Skeletal muscle cell (primary cell): ENCODE data around the gene CLDN20.
"Not testable (repeated sequence)": the region's sequence is repeated elsewhere in the genome, so short reads cannot be mapped to it uniquely, and the experiment has no call there.

ENCODE experiments used
- DNase-seq: peaks from one replicate; pipeline ENCODE4 v3.0.0-alpha.2; 2010; ENCODE audit warnings: low read depth
- H3K4me3 ChIP-seq: 2 replicates; pipeline ENCODE4 v1.5.1; 2011; ENCODE audit warnings: low read depth, mild to moderate bottlenecking, control low read depth, low read length, moderate library complexity

CLDN20 gene

GRCh38 chr6:155297669-155298068 is 33.9 kb downstream of the CLDN20 start:
- H3K4me3 ChIP-seq = no peak overlapping the region
- DNase-seq = no peak

- no peak overlapping the region for H3K4me3 ChIP-seq
- peak; percentile 21 for DNase-seq
Measured at GRCh38 chr6:155301867-155302266, 38.1 kb downstream of the CLDN20 start.

GRCh38 chr6:155303361-155303870 is 39.6 kb downstream of the CLDN20 start:
- H3K4me3 ChIP-seq = no peak overlapping the region
- no peak for DNase-seq

GRCh38 chr6:155306958-155307357 is 43.1 kb downstream of the CLDN20 start:
- DNase-seq = no peak
- no peak overlapping the region for H3K4me3 ChIP-seq

- DNase-seq = no peak
Measured at GRCh38 chr6:155309150-155309549, 45.3 kb downstream of the CLDN20 start.

GRCh38 chr6:155310596-155310995 is 46.8 kb downstream of the CLDN20 start:
- H3K4me3 ChIP-seq = no peak overlapping the region
- no peak for DNase-seq

More at GRCh38 chr6:155309150-155309549, 45.3 kb downstream of the CLDN20 start:
- H3K4me3 ChIP-seq = no peak overlapping the region

- no peak for DNase-seq
- H3K4me3 ChIP-seq = no peak overlapping the region
Measured at GRCh38 chr6:155311086-155311485, 47.3 kb downstream of the CLDN20 start.

GRCh38 chr6:155311583-155311982 is 47.8 kb downstream of the CLDN20 start:
- no peak overlapping the region for H3K4me3 ChIP-seq
- DNase-seq = no peak

- DNase-seq, H3K4me3 ChIP-seq: not testable (repeated sequence)
Measured at GRCh38 chr6:155312950-155313349, 49.1 kb downstream of the CLDN20 start.

GRCh38 chr6:155313602-155314091 is 49.8 kb downstream of the CLDN20 start:
- DNase-seq = no peak
- peak overlapping the region; percentile 94 for H3K4me3 ChIP-seq

- H3K4me3 ChIP-seq = peak within 1 kb of the TSS; percentile 94
- DNase-seq = peak; percentile 95
Measured at GRCh38 chr6:155314092-155314772, 50.4 kb downstream of the CLDN20 start, which contains the start of gene TFB1M. Gene TFB1M (minus strand): TSS chr6:155314484. CDS start chr6:155314428, 56 bp downstream.

- peak overlapping the region; percentile 94 for H3K4me3 ChIP-seq
- DNase-seq = peak; percentile 84
Measured at GRCh38 chr6:155314773-155315515, 51.1 kb downstream of the CLDN20 start.

- peak; percentile 22 for DNase-seq
- H3K4me3 ChIP-seq = peak overlapping the region; percentile 94
Measured at GRCh38 chr6:155315516-155315871, 51.7 kb downstream of the CLDN20 start.

GRCh38 chr6:155316419-155316818 is 52.6 kb downstream of the CLDN20 start:
- DNase-seq = no peak
- no peak overlapping the region for H3K4me3 ChIP-seq

GRCh38 chr6:155317186-155317585 is 53.4 kb downstream of the CLDN20 start:
- no peak for DNase-seq
- no peak overlapping the region for H3K4me3 ChIP-seq

GRCh38 chr6:155319902-155320301 is 56.1 kb downstream of the CLDN20 start:
- no peak for DNase-seq

GRCh38 chr6:155324172-155324571 is 60.4 kb downstream of the CLDN20 start:
- H3K4me3 ChIP-seq = no peak overlapping the region
- no peak for DNase-seq

More at GRCh38 chr6:155319902-155320301, 56.1 kb downstream of the CLDN20 start:
- H3K4me3 ChIP-seq = no peak overlapping the region

GRCh38 chr6:155324993-155325392 is 61.2 kb downstream of the CLDN20 start:
- DNase-seq = no peak
- no peak overlapping the region for H3K4me3 ChIP-seq

GRCh38 chr6:155325700-155326516 is 62.1 kb downstream of the CLDN20 start:
- no peak for DNase-seq
- H3K4me3 ChIP-seq = no peak overlapping the region
